Glomerular endothelial cell (primary cell): ENCODE results near the gene KIF25. TPM values are rescaled to one million over a fixed set of nuclear protein-coding genes. Genes with fewer than 3 reads are reported as not detected.

Source experiments
- DNase-seq: peaks from one replicate; pipeline ENCODE4 v3.0.0-alpha.2; 2011; ENCODE audit warnings: low read depth, low spot score; ENCODE audit errors: extremely low read depth
- total RNA-seq: library from RNA; depleted of rRNA; stranded (reverse); fragments of >200 nt; gene quantifications from 2 replicates; pipeline ENCODE4 v1.2.3, GENCODE V29; 2015

KIF25 gene
- total RNA-seq, 1 donor from 2014 or later = not detected

DNA sequence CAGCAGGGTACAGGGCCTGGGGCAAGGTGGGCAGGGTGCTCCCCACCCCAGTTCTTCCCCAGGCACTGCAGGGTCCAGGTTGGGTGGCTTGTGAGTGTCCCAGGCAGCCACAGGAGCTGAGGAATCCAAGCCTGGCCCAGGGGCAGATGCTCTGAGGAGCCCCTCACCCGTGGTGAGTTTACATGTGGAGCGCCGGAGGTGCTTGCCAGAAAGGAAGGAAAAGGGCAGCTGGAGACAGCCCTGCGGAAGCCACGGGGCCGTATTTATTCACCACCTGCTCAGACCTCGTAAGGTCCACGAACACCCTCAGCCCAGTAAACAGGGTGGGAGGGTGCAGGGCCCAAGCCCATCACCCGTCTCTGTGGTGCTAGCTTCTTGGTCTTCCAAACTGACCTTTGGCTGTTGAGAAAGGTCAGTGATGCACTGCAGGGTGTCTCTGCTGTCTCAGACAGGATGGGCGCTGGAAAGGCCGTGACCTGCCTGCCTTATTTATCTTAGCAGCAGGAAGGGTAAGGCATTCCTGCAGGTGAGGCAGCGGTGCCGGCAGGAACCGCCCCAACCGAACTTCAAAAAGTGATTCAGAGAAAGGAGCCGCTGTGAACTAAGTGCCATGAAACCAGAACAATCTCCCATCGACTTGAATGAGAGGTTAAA lies 85.5 kb downstream of the KIF25 start:
- DNase-seq = no peak

DNA sequence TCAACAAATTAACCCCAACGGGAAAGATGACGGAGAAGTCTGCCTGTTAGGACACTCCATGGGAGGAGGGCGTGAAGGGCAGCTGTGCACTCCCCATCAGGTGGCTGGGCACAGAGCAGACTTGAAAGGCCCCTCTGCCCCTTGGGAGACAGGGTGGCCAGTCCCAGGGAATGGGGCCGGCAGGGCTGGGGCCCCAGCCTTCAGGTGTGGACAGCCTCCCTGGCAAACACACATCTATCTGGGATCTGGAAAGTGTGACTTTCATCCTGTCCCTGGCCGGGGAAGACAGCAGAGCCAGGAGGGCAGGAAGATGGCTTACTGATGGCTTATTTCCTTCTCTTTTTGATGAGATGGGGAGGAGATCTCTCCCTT lies 86.0 kb downstream of the KIF25 start:
- no peak for DNase-seq

DNA sequence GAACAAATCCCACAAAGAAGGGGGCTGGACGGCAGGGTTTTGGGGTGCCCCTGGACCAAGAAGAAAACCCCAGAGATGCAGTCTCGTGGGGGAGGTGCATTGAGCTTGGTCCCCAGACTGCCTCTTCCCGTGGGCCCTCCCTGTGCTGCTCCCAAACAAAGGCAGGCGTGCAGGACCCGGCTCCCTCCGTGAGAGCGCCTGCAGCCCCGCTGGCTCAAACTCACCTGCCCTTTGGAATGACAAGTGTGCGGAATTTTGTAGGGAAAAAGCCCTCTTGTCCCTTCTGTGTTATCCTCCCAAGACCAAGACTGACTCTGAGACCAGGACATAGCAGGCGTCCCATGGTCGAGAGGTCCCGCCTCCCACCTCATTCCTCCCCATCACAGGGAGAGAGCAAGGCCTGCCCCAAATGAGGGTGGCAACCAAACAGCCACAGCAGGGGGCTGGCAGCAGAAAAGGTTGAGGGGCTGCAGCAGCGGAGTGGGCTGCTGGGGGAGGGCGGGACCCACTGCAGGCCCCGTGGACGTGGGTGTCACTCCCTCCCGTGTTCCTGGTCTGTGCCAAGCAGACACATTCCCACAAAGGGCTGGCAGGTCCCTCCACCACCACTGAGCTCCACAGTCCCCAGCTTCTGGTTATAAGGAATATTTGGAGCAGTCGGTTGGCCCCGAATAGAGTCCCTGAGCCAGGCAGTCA lies 87.1 kb downstream of the KIF25 start:
- DNase-seq = no peak

DNA sequence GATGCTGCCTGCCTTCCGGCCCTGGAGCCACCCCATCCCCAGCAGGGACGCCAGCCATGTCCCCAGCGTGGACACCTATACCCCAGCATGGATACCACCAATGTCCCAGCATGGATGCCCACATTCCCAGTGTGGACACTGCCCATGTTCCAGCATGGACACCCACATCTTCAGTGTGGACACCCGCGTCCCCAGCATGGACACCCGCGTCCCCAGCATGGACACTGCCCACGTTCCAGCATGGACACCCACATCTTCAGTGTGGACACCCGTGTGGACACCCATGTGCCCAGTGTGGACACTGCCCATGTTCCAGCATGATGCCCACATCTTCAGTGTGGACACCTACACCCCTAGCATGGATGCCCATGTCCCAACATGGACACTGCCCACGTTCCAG lies 88.6 kb downstream of the KIF25 start:
- no peak for DNase-seq

DNA sequence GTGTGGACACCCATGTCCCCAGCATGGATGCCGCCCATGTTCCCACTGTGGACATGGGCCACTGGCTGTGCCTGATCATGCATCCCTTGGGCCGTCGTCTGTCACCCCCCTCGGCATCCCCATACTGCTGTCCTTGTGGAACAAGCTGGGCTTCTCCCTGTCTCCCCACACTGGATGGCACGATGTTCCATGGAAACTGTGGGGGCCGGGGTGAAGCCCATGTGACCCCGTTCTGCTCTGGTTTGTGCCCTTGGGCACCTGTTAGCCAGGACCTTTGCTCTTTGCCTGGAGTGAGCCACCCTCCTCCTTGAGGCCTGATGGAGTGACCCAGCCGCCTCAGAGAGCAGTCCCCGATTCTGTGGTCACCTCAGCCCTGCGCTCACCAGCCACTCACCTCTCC lies 89.1 kb downstream of the KIF25 start:
- no peak for DNase-seq

DNA sequence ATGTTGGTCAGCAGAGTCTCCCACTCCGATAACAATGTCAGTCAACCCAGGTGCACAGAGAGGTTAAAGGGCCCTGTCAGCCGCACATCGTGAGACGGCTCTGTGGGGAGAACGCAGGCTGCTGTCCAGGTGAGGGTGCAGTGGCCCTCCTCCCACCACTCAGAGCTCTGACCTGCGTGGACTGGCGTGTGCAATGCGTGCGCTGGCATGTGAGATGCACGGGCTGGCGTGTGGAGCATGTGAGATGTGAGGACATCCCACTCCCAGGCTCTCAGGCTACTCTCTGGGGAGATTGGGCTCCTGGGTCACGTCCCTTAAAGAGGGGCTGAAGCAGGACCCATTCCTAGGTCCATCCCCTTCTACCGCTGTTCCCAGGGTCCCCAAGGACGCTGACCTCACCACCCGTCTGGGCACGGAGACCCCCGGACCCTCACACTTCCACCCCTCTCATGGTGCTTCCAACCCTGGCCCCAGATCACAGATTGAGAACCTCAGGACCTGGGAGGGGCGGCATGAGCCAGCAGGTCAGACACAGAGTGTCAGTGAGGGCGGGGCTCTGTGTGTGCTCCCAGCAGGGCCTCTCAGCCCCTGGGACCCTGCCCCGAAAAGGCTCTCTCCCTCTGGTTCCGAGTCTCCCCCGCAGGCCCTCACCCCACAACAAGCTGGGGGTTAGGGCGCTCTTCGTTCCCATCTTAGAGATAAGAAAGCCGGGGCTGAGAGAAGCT lies 90.1 kb downstream of the KIF25 start:
- no peak for DNase-seq

DNA sequence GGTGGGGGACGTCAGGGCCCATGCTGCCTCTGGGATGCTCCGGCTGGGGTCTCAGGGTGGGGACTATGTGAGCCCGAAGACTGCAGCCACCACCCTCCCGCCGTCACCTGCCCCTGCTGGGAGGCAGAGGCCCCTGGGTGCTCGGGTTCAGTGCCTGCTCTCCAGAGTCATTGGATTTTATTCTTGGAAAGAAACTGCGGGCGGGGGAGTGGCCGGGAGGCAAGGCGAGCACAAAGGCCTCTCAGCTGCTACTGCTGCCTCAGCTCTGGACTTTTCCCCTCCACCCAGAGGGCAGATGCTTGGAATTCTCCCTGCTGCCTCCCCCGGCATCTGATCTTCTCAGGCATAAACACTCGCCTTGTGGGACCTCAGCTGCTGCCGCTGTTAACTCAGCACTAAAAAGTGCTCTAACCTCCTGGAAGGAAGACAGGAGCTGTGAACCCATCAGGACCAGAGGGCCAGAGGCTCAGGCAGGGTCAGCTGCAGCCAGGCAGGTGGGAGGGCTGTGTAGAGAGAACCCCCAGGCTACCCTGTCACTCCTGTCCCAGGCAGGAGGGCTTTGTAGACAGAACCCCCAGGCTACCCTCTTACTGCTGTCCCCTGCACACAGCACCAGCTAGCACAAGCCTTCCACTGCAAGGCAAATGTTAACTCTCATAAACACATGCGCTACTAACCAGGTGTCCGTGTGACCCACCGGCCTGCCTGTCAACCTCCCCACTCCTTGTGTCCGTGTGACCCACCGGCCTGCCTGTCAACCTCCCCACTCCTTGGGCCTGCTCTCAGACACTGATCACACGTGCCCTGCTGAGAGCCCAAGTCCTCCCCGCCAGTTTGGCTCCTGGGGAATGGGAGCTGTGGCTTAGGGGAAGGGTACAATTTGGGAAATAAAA lies 90.9 kb downstream of the KIF25 start:
- no peak for DNase-seq

DNA sequence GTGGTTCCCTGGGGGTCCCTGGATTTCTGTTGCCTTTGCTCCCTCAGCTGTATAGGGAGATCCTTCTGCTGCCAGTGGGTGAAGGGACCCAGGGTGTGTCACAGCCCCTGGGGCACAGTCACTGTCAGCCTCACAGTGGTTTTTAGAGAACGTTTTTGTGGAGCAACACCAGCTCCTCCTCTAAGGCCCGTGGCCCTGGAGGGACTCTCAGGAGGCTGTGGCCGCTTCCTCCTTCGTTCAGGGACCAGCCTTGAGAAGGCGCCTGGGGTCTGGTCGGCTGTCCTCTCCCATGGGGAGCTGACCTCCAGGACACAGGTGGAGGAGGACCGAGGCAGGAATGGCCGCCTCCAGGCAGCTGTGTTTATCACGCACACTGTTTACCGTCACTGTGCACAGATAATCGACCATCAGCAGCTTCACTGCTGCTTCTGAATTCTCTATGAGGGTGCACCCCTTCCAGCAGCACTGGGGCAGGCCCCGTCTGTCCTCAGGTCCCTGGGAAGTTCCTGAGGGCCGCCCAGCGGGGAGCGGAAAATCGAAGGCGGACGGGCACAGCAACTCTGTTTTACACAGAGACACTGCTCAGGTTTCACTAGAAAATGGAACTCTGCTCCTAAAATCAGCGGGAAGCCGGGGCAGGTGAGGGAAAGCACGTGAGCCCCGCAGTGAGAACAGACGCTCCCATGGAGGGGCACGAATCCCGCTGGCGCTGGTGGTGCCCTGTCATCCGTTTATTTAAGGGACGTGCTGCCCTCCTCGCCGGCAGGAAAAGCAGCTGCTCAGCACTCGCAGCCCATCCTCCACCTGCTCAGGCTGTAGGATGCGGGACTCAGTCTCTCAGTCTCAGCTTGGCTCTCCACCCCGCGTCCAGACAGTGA lies 92.0 kb downstream of the KIF25 start:
- no peak for DNase-seq

DNA sequence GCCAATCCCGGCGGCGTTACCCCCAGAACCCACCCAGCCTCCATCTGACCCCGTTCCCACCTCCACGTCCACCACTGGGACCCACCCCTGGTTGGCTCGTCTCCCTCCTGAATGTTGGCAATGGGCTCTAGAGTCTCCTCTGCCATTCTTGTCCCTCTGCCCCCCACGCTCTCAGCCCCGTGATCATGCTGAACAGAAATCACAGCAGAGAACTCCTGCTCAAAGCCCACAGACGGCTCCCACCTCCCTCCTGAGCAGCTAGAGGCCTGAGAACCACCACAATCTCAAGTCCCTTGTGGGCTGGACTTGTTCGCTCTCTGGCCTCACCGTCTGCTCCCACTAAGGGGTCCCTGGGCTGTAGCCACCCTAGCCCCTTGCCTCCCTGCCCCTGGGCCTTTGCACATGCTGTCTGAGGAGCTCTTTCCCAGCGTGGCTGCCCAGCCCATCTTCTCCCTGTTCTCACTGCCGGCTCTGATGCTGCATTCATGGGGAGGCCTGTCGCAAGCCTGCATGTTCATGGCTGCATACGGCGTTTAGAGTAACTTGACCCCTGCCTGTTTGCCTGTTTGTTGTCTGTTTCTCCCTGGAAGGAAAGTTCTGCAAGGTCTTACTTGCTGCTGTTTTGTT lies 92.7 kb downstream of the KIF25 start:
- no peak for DNase-seq

DNA sequence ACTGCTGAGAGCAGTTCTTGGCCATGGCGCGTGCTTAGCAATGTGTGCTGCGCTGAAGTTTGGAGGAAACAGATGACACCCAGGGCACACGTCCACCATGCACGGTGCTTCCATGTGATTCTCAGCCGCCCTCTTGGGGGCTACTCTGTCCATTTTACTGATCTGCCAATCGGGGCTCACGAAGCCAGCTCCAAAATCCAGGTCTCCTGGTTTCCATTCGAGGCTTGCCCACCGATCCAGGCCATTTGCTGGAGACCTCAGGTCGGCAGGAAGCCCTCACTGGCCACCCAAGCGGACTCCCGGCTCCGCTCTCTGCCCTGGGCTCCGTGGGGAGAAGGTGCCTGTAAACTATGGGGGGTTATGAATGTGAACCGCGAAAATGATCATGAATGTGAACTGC lies 93.2 kb downstream of the KIF25 start:
- DNase-seq = no peak

DNA sequence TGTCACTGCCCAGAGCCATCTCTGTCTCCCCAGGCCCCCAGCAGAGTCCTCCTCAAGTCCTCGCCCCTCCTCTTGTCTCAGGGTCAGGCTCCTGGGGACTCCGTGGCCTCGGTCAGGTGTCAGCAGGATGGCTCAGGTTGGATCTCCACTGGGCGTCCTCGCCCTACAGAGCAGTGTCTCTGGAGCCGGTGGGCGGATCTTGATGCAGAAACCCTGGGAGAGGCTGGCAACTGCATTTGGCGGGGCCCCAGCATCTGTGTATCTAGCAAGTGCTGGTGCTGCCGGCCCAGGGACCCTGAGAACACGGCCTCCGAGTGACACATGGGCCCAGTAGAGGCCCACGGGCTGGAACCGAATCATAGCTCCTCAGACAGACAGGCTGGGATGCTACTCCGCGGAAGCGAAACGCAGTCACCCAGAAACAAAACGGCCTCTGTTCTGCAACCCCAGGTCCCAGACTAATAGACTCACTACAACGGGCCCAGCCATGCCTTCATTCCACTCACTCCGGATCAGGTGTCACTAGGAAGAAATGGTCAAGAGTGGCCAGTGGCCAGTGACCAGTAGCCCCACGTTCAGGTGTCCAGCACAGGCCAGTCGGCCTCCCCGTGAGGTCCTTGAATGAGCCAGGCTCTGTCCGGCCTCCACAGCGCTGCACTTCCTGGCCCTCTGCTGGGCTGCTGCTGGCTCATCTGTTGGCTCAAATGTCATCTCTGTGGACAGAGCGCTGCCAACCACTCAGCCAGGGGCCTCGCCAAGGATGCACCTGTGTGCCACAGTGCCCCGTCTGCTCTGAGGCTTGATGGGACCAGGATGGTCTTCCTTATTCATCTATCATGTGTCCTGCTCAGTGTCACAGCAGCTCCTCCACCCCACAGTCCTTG lies 94.2 kb downstream of the KIF25 start:
- DNase-seq = no peak

DNA sequence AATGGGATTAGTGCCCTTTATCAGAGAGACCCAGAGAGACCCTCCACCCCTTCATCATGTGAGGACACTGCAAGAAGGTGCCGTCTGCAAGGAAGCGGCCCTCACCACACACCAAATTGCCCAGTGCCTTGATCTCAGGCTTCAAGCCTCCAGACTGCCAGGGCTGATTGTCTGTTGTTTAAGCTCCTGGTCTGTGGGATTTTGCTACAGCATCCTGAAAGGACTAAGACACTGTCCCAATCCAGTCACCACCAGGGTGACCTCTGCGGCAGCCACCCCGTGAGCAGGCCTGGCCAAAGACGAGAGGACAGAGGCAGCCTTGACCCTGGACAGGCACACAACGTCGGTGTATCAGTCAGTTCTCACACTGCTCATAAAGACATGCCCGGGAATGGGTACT lies 95.1 kb downstream of the KIF25 start:
- no peak for DNase-seq

DNA sequence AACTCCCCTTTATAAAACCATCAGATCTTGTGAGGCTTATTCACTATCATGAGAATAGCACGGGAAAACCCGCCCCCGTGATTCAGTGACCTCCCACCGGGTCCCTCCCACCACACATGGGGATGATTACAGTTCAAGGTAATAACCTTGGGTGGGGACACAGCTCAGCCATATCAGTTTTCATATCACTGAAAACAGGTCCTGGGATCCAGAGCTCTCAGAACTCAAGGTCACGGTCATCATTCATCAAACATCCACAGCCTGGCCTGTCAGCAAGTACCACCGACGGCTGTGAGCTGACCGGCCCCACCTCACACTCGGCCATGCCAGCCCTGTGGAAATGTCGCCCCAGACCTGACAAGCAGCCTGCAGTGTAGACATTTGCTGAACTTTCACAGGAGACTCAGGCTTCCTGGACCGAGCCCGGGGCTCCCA lies 95.6 kb downstream of the KIF25 start:
- no peak for DNase-seq

DNA sequence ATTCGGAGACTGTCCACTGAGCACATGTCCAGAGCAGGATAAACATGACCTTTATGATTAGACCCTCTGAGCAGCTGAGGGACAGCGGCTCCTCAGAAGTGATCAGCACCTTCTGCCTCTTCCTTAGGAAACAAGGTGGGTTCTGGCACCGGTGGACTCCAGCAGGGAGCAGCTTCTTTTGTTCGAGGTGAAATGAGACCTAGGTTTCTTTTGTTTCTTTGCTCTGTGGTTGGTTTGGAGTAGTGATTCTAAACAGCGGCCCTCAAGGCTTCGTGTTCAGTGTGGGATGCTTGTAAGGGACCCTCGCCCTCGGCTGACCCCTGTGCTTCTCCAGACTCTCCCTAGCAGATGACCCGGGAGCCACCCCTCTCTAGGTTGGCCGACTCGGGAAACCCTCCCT lies 96.2 kb downstream of the KIF25 start:
- DNase-seq = no peak

Other genes with a start within 250 kb of the KIF25 start
- 71.6 and 114 TPM in 2 replicates for gene AFDN, start 170.8 kb upstream of the KIF25 start, total RNA-seq
- not detected in 2 replicates for gene FRMD1, start 81.5 kb downstream of the KIF25 start, total RNA-seq